NCI-H128 (cell line): Measurements from ENCODE around the gene ADAMTS7.
"Not testable (repeated sequence)": the region's sequence is repeated elsewhere in the genome, so short reads cannot be mapped to it uniquely, and the experiment has no call there.

Source experiments
- DNase-seq: peaks from one replicate; lab custom pipeline; 2025; ENCODE audit not compliant: unreplicated experiment; lab: John Stamatoyannopoulos, UW

Gene ADAMTS7, protein sequence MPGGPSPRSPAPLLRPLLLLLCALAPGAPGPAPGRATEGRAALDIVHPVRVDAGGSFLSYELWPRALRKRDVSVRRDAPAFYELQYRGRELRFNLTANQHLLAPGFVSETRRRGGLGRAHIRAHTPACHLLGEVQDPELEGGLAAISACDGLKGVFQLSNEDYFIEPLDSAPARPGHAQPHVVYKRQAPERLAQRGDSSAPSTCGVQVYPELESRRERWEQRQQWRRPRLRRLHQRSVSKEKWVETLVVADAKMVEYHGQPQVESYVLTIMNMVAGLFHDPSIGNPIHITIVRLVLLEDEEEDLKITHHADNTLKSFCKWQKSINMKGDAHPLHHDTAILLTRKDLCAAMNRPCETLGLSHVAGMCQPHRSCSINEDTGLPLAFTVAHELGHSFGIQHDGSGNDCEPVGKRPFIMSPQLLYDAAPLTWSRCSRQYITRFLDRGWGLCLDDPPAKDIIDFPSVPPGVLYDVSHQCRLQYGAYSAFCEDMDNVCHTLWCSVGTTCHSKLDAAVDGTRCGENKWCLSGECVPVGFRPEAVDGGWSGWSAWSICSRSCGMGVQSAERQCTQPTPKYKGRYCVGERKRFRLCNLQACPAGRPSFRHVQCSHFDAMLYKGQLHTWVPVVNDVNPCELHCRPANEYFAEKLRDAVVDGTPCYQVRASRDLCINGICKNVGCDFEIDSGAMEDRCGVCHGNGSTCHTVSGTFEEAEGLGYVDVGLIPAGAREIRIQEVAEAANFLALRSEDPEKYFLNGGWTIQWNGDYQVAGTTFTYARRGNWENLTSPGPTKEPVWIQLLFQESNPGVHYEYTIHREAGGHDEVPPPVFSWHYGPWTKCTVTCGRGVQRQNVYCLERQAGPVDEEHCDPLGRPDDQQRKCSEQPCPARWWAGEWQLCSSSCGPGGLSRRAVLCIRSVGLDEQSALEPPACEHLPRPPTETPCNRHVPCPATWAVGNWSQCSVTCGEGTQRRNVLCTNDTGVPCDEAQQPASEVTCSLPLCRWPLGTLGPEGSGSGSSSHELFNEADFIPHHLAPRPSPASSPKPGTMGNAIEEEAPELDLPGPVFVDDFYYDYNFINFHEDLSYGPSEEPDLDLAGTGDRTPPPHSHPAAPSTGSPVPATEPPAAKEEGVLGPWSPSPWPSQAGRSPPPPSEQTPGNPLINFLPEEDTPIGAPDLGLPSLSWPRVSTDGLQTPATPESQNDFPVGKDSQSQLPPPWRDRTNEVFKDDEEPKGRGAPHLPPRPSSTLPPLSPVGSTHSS (N-terminal part only)

DNA sequence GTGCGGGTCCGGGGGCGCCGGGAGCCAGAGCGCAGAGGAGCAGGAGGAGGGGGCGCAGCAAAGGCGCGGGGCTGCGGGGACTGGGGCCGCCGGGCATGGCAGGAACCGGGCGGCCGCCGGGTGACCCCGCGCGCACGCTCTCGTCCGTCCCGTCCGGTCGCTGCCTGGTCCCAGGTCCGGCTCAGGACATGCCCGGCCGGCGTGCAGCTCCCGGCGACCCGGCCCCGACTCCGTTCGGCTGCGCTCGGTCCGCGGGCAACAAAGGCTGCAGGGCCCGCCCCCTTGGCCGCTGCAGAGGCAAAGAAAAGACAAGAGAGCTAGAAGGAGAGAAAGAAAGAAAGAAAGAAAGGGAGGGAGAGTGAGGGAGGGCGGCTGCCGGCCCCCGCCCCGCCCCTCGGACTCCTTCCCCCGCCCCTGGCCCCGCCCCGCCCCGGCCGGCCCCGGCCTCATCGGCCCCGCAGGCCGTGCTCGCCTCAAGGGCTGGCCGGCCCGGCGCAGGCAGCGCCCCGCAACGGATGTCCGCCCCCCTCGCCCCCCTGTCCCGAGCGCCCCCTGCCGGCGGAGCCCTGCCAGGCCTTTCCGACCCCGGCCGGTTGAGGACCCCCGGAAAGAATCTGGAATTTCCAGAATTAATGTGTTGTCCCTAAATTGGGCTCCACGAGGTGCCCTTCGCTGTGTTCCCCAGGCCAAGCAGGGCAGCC lies at the start of gene ADAMTS7:
TSS of gene ADAMTS7 (minus strand) at position 341 of the 701 bp plus-strand sequence. CDS start at position 97, 244 bp downstream.
- DNase-seq = no peak

- no peak for DNase-seq
Measured at GRCh38 chr15:78859971-78860719, 48.9 kb upstream of the ADAMTS7 start.

GRCh38 chr15:78855746-78856145 lies 44.5 kb upstream of the ADAMTS7 start:
- no peak for DNase-seq

- no peak for DNase-seq
Measured at GRCh38 chr15:78854833-78855372, 43.6 kb upstream of the ADAMTS7 start.

DNA sequence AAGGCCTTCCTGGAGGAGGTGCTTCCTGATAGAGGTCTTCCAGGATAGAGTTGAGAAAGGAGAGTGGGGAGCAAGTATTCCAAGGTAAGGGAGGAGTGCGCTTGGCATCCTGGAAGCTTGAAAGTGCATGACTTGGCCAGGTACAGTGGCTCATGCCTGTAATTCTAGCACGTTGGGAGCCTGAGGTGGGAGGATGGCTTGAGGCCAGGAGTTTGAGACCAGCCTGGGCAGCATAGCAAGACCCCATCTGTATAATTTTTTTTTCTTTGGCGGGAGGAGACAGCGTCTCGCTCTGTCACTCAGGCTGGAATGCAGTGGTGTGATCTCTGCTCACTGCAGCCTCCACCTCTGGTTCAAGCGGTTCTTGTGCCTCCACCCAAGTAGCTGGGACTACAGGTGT lies 42.2 kb upstream of the ADAMTS7 start:
- no peak for DNase-seq

DNA sequence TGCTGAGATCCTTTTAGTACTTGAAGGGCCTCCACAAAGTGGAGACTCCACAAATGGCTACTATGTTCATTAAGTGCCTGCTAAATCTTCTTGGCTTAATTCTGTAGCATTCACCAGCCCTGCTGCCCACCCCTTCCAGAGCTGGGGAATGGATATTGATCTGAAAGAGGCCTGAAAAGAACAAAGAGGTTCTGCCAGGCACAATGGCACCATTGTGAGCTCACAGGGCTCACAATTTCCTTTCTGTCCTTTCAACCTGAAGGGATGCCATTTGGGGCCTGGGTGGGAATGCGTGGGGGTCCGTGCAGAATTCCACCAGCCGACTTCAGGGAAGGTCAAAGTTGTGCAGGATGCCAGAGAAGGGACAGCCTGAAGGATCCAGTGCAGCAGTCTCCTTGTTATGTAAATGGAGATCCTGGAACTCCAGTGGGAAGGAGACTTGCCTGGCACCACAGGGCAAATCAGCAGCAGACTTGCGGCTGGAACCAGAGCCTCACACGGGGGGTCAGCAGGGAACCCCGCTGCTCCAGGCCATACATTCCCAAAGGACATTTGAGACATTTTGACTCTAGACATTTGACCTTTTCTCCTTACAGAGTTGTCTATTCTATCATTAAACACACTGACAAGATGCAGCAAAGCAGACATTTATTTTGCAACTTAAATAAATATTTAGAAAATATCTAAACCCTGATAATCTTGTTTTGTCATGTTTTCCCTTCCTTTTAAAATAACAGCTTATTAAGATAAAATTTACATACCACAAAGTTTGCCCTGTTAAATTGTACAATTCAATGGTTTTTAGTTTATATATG lies 39.9 kb upstream of the ADAMTS7 start:
- no peak for DNase-seq

DNA sequence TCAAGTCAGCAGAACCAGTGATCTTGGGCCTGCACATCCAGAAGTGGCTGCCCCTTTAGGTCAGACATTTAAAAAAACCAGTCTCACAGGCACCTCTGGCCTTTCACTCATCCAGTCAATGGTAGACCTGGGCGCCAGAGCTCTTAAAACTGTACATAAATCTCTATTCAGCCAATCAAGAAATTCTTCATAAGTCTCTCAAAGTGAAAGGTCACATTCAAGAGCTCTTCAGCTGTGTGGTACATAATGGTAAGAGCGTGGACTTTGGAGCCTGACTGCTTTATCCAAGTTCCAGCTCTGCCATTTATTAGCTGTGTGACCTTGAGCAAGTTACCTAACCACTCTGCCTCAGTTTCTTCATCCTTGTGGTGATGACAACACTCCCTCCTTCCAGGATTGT lies 39.1 kb upstream of the ADAMTS7 start:
- DNase-seq = no peak

- DNase-seq = not testable (repeated sequence)
Measured at GRCh38 chr15:78847387-78847906, 36.2 kb upstream of the ADAMTS7 start.

DNA sequence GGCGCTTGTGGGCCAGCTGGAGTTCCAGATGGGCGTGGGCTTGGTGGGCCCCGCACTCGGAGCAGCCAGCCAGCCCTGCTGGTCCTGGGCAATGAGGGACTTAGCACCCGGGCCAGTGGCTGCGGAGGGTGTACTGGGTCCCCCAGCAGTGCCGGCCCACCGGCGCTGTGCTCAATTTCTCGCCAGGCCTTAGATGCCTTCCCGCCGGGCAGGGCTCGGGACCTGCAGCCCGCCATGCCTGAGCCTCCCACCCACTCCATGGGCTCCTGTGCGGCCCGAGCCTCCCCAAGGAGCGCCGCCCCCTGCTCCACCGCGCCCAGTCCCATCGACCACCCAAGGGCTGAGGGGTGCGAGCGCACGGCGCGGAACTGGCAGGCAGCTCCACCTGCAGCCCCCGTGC lies 35.6 kb upstream of the ADAMTS7 start:
- not testable (repeated sequence) for DNase-seq

GRCh38 chr15:78842519-78842918 lies 31.3 kb upstream of the ADAMTS7 start:
- DNase-seq = no peak

- DNase-seq = no peak
Measured at GRCh38 chr15:78841891-78842290, 30.6 kb upstream of the ADAMTS7 start.

GRCh38 chr15:78841376-78841706 lies 30.1 kb upstream of the ADAMTS7 start:
- no peak for DNase-seq

DNA sequence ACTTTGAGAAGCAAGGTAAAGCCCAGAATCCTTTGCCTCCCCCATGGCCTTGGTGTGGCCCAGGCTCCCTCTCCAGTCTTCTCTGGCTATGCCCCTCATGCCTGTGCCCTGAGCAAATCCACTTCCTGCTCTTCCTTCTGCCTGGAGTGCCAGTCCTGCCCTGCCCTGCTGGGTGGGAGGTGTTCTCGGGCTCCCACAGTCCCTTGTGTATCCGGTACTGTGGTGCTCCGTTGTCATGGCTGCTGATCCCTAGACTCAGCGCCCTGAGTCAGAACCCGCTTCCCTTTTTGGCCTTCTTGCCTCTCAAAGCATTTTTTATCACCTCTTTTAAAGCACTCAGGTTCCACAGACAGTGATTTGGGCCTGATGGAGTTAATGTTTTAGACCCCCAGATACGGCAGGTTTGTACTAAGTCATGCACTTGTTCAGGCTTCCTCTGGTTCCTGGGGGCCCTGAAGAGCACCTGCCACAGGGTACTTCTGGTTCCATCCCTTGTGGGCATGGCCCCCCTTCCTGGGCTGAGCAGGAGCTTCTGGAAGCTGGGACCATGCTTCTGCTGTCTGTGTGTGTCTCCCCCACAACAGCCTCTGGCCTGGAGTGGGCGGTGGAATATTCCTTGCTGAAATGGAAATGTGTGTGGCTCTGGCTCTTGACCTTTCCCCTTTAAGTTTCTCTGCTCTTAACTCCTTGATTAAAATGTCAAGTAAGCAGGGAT lies 29.6 kb upstream of the ADAMTS7 start:
- DNase-seq = no peak

- DNase-seq = not testable (repeated sequence)
Measured at GRCh38 chr15:78839151-78839550, 27.9 kb upstream of the ADAMTS7 start.

DNA sequence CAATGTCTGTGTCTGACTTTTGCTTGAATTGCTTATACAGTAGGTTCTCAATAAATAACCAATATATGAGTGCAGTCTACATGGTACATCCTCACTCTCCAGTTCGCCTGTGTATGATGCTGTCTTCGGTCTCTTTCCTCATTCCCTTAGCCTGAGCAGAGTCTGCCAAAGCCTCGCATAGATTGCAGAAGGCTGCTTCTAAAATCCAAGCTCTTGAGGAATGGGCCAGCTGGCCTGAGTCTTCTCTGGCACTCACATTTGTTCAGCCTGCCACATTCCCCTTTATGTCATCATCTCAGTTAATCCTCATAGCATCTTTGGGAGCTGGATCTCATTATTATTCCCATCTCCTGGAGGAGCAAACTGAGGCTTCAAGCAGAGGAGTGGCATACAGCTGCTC lies 27.2 kb upstream of the ADAMTS7 start:
- DNase-seq = no peak

DNA sequence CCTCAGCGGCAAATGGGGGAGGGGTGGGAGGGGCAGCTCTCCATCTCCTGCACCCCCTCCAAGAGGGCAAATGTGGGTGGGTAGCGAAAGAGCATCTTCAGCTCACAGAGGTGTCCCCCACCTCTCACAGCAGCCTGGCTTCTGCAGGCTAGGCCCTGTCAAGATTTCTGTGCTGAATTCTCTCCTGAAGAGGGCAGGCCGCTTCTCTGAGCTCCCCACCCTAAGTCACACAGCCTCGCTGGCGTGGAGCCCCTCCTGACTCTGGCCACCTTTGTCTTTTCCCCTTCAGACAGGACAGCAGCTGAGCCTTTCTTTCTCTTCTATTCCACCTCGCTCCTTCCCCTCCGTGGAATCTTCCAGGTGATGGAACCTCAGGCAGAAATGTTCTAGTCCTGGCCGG lies 26.3 kb upstream of the ADAMTS7 start:
- no peak for DNase-seq

DNA sequence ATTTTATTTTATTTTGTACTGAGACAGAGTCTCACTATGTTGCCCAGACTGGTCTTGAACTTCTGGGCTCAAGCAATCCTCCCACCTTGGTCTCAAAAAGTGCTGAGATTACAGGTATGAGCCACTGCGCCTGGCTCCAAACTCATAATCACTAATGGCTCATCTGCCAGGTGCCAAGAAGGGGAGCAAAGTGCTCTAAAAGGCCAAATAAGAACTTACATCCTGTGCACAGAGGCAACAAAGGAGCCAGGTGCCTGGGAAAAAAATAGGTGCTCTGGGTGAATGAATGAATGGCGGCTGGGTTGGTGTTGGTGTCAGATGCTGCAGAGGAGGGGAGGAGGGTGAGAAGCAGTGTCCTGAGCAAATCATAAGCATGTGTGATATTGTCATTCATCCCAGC lies 25.9 kb upstream of the ADAMTS7 start:
- DNase-seq = no peak

GRCh38 chr15:78836333-78836732 lies 25.1 kb upstream of the ADAMTS7 start:
- DNase-seq = no peak
